Hematopoietic multipotent progenitor cell (in vitro differentiated cells): Measurements from ENCODE around the gene MUC16. TPM values are rescaled to one million over a fixed set of nuclear protein-coding genes. Genes with fewer than 3 reads are reported as not detected.
"Not testable (repeated sequence)": the region's sequence is repeated elsewhere in the genome, so short reads cannot be mapped to it uniquely, and the experiment has no call there.

Experiments used
- DNase-seq, 3 donors: peaks; one replicate each; pipeline ENCODE4 v3.0.0-alpha.2; 2011 to 2015; ENCODE audit warnings: low read depth in 2 of 3, low spot score in 2 of 3
- total RNA-seq: library from RNA; depleted of rRNA; stranded (reverse); fragments of >200 nt; gene quantifications from one replicate; pipeline ENCODE4 v1.2.3, GENCODE V29; 2012

Gene MUC16
- under 0.01 TPM for total RNA-seq

DNA sequence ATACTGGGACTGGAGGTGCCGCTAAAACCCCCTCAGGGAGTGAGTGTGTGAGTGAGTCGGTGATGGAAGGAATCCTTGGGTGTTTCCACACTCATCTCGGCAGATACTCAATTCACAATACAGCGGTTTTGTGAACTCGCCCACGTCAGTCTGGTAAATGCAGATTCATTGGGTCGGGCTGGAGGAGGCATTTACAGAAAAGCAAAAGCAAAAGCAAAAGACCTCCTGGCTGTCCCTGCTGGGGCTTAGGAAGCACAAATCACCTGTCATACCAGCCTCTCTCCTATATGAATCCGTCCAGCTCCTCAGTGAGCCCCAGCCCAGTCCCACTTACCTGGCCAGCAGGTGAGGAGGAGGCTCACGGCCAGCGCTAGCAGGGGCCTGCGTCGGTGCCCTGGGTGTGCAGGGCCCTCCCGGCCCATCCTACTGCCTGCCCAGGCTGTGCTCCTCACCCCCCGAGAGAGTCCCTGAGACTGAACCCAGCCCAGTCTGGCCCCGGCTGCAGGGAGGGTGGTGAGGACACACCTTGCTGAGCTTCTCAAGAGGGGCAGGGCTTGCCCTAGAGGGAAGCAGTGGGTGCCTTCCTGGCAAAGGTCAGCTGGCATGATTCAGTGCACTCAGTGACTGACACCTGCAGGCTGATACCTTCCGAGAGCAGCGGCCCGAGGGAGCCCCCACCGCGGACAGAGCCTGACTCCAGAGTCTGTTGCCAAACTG is at the start of gene MUC16:
MUC16 (minus strand) TSS at position 475 of the 717 bp plus-strand sequence.
- DNase-seq: no peak

DNA sequence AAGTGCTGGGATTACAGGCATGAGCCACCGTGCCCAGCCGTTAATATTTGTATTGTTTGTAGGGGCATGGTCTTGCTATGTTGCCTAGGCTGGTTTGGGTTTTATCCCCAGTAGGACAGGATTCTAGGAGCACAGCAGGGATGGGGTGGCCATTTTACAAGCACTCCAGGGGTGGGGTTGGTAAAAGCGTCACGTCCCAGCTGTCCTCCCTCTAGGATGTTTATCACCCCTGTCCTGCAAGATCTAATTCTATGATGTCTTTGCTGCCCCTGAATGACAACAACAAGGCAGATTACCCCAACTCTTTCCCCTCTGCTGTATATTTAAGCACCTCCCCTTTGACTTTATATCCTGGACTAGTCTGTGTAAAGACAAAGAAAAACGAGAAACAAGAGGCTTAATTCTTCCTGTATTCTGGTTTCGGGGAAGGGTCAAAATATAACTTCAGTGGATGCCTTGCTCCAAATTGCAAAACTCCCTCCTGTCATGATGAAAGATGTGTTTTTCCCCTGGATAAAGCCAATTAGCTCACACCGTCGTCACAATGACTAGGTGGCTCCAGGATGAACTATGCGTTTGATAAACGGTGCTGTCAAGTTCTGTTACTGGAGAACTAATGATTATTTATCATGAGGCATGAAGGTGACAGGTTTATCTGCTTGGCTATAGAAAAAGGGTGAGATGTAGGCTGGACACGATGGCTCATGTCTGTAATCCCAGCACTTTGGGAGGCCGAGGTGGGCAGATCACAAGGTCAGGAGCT is 48.9 kb upstream of the MUC16 start:
- DNase-seq: no peak

DNA sequence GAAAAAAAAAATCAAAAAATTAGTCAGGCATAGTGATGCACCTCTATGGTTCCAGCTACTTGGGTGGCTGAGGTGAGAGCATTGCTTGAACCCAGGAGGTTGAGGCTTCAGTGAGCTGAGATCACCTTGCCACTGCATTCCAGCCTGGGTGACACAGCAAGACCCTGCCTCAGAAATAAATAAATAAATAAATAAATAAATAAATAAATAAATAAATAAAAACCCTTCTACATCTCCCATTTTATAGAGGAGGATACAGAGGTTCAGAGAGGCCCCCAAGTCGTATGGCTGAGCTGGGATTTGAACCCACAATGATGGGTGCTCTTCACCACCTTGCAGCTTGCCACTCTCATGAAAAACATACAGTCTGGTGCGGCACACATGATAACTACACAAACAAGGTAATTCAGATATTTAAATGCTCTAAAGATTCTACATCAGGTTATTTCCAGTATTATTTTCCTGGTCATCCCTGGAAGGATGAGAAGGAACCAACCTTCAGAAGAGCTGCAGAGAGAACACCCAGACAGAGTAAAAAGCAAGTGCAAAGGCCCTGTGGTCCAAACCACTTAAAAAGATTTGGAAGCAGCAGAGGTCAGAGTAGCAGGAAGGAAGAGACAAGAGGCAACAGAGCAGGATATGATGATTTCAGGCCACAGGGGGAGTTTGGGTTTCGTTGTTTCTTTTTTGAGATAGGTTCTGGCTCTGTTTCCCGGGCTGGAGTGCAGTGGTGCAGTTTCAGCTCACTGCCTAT is 47.5 kb upstream of the MUC16 start:
- DNase-seq: no peak

DNA sequence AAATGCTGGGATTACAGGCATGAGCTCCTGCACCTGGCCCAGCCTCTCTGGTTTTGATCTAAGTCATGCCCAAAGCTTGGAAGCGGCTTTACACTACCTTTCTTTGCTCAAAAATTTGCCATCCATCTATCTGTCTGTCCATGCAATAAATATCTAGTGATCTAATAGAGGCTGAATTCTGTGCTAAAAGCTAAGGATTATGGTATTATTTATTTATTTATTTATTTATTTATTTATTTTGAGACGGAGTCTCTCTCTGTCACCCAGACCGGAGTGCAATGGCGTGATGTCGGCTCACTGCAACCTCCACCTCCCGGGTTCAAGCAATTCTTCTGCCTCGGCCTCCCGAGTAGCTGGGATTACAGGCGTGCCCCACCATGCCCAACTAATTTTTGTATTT is 45.9 kb upstream of the MUC16 start:
- not testable (repeated sequence) for DNase-seq

DNA sequence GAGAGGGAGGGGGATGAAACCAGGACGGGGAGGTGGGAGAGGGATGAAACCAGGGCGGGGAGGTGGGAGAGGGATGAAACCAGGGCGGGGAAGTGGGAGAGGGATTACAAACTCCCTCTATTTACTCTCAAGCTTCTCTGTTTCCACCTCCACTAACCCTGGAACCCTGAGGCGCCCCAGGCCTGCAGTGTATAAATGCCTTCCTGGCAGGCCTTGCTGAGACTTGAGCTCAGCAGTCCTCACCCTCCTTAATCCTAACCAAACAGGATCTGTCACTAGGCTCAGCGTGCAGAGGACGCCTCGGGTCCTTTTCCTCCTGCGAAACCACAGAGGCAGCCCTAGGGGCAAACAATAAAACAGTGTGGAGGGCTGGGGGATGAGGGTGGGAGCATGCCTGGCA is 44.6 kb upstream of the MUC16 start:
- DNase-seq: no peak

DNA sequence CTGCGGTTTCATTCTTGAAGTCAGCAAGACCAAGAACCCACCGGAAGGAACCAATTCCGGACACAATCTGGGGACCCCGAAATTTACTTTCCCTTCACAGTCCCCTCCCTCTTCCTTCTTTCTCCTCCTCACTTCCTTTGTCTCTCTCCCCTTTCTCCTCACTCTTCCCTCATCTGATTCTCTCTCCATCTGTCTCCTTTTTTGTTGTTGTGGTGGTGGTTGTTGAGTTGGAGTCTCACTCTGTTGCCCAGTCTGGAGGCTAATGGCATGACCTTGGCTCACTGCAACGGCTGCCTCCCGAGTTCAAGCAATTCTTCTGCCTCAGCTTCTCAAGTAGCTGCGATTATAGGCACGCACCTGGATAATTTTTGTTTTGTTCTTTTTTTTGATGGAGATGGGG is 44.0 kb upstream of the MUC16 start:
- no peak for DNase-seq

DNA sequence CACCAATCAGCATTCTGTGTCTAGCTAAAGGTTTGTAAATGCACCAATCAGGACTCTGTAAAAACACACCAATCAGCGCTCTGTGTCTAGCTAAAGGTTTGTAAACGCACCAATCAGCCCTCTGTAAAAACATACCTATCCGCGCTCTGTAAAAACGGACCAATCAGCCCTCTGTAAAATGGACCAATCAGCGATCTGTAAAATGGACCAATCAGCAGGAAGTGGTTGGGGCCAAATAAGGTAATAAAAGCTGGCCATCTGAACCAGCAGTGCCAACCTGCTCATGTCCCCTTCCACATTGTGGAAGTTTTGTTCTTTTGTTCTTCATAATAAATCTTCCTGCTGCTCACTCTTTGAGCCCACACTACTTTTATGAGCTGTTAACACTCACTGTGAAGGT is 43.5 kb upstream of the MUC16 start:
- not testable (repeated sequence) for DNase-seq

DNA sequence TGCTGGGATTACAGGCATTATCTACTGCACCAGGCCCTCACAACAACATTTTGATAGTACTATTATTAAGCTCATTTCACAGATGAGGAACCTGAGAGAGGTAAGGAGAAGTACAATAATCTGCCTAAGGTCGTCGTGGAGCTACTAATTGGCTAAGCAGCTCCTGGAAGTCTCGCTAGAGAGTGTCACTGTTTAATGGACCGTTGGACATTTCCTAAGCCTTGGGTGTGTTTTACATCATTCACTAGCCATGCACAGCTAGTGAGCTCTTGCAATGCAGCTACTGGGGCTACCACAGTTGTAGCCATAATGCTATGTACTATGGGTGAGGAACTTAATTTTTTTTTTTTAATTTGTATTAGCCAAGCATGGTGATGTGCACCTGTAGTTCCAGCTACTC is 42.7 kb upstream of the MUC16 start:
- DNase-seq: no peak

DNA sequence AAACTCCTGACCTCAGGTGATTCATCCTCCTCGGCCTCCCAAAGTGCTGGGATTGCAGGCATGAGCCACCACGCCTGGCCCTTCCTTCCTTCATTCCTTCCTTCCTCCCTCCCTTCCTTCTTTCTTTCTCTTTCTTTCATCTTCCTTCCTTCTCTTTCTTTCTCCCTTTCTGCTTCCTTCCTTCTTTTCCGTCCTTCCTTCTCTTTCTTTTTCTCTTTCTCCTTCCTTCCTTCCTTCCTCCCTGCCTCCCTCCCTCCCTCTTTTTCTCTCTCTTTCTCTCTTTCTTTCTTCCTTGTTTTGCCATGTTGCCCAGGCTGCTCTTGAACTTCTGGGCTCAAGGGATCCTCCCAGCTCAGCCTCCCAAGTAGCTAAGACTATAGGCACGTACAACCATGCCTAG is 36.5 kb upstream of the MUC16 start:
- DNase-seq: no peak

DNA sequence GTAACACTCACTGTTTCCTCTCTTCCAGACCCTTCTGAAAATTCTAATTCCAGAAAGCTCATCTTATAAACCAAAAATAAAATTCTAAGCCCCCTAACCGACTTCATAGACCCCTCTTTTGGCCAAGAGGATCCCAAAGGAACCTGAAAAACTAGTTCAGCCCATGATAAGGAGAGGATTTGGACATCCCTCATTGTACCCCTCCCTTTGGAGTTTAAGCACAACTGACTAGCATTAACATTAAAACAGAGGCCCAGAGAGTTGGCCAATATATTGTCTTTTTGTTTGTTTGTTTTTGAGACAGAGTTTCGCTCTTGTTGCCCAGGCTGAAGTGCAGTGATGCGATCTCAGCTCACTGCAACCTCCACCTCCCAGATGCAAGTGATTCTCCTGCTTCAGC is 34.2 kb upstream of the MUC16 start:
- DNase-seq: no peak

DNA sequence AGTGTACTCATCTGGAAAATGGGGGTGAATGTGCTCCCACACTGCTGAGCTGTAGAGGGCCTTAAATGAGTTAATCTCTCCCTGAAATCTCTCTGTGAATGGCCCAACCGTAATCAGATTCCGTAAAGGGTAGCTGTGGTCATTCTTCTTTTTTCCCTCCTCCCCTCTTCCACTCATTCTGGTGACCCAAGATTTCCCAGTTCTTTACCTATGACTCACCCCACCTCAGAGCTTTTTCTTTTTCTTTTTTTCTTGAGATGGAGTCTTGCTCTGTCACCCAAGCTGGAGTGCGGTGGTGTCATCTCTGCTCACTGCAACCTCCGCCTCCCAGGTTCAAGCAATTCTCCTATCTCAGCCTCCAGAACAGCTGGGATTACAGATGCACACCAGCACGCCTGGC is 33.3 kb upstream of the MUC16 start:
- DNase-seq: no peak

DNA sequence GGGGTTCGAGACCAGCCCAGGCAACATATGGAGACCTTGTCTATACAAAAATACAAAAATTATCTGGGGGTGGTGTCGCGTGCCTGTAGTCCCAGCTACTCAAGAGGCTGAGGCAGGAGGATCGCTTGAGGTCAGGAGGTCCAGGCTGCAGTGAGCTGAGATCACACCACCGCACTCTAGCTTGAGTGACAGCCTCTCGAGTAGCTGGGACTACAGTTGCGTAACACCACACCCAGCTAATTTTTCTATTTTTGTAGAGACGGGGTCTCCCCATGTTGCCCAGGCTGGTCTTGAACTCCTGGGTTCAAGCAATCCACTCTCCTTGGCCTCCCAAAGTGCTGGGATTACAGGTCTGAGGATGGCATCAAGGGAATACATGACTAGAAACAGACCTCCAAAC is 30.8 kb upstream of the MUC16 start:
- DNase-seq: no peak

DNA sequence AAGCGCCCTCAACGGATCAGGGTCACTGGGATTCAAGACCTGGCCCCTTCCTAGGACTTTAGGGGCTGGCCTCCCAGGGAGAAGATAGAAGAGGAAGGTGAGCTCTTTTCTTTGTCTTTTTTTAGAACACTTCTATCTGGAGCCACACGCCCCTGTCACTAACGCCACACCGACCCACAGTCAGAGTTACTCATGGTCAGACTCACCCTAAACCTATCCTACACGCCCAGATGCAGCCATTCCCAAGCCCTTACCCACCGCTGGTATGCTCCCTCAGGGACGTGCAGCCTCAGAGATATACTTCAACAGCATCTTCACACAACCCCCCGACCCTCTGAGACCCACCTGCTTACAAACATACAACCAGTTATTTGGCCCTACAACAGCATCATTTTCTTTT is 29.9 kb upstream of the MUC16 start:
- no peak for DNase-seq

DNA sequence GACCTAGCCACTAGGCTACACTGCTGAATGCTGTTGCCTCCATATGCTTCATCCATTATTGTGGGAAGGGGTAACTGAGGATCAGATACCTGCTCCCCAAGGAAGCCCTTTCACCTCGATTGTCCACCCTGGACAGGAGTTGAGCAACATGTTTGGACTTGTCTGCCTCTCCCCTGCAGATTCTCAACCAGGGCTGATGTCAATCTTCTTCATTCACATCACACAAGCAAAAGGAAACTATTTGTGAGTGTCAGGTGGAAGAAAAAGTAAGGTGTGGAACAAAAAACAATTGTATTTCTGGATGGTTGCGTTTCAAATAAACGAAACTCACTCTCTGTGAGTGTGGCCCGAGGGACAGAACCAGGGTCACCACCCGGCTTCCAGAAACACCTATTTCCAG is 29.5 kb upstream of the MUC16 start:
- DNase-seq: no peak

DNA sequence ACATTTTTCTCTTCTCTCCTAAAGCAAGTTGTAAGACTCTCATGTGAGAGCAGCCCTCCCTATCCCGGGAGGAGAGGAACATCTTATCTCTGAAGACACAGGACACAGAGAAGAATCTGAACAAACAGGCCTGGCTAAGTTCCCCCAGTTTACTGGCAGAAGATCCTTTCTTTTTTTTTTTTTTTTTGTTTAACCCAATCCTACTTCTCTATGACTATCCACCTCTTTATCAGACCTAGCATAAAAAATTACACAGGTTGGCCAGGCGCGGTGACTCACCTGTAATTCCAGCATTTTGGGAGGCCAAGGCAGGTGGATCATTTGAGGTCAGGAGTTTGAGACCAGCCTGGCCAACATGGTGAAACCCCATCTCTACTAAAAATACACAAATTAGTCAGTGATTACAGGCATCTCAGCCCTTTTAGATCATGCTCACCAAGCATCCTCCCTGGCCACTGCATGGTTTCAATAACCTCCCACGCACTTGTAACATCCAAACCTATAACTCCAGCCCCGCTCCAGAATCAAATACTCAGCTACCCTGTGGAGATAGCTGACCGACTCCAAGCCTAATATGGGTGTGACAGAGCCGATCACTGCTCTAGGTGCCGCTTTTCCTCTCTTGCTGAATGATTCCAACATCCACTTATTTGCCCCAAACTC is 27.3 kb upstream of the MUC16 start:
- DNase-seq: no peak

DNA sequence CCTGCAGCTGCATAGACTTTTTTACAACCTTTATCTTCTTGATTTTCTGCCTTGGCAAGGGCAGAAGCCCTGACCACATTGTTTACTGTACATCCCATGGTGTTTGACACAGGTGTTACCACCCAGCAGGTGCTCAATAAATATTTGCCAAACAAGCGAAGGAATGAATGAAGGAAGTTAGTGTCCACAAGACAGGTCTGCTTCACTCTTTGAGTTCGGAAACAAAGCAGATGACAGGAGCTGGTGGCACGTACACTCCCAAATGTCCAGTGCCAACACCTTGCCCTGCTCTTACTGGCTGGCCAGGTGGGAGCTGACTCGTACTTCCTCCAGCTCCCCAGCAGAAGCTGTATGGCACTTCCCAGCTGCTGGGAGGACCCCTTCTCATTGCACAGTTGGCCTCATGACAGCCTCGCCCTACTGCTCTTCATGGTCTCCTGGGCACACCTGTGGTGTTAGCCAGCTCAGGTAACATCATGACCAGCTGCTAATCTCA is 22.0 kb upstream of the MUC16 start:
- DNase-seq: no peak

DNA sequence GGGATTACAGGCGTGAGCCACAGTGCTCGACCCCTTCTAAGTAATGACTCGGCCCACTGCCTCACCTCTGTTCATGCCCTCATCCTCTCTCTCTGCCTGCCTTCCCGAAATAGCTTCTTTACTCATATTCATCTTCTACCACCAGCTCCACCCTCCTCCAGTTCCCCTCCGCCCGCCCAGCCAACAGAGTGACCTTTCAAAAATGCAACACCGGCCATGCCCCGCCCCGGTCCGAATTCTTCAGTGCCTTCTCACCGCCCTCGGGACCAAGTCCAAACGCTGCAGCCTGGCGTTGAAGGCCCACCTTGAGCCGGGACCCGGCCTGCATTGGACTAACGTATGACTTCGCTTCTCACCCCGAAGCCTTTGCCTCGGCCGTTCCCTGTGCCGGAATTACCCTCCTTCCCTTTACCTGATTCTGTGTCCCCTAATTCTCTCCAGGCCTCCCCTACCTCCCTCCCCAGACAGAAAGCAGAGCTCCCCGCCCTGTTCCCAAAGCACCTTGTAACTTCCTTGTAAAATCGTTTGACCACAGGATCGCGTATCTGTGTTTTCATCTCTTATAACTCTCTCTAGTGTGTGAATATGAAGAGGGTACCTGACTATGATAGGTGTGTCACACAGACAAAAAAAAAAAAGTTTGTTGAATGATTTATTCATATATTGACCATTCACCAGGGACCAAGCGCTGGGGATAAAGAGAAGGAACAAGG is 8.1 kb upstream of the MUC16 start:
- DNase-seq: no peak

DNA sequence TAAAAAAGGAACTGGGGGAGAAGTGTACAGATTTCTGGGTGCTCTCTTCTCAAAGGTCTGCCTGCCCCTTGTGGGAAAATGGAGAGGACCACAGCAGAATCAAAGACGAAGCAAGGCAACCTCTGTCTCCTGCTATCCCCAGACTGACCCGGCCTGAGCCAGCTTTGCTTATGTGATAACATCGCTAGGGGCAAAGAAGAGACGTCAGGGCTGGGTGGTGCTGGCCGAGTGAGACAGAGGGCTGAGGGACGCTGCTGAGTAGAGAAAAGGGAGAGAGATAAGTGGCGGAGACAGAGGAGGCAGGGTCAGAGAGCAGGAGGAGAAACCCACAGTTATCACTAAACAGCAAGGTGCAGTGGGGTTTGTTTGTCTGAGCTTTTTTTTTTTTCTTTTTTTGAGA is 4.6 kb upstream of the MUC16 start:
- DNase-seq: no peak

DNA sequence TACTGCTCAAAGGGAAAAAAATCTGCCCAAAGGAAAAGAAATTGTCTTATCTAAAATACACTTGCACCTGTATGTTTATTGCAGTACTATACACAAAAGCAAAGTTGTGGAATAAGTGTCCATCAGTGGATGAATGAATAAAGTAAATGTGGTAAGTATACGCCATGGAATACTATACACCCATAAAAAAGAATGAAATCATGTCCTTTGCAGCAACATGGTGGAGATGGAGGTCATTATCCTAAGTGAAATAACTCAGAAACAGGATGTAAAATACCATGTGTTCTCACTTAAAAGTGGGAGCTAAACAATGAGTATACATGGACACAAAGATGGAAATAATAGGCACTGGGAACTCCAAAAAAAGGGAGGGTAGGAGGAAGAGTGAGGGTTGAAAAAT is 3.8 kb upstream of the MUC16 start:
- no peak for DNase-seq

DNA sequence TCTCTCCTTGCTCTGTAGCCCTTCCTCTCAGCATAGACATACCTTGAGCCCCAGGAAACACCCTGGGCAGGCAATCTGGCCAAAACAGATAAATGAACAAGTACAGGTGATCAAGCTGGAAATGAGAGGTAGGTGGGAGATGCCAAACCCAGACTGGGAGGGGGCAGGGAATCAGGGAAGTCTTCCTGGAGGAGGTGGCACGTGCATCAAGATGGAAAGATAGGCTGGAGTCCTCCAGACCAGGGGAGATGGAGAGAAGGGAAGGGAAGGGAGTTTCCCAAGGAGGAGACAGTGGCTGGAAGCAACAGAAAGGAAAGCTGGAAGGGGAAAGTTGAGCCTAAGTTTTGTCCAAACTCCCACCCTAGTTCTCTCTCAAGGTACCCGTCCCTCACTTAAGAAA is 1.7 kb upstream of the MUC16 start:
- no peak for DNase-seq
